NCI-H146 treated with DMSO at 0.1 percent for 48 hours (cell line): ENCODE results near the gene TAC4.

Source experiments
- DNase-seq: peaks from one replicate; lab custom pipeline; 2025; ENCODE audit not compliant: unreplicated experiment; lab: John Stamatoyannopoulos, UW

The TAC4 gene

DNA sequence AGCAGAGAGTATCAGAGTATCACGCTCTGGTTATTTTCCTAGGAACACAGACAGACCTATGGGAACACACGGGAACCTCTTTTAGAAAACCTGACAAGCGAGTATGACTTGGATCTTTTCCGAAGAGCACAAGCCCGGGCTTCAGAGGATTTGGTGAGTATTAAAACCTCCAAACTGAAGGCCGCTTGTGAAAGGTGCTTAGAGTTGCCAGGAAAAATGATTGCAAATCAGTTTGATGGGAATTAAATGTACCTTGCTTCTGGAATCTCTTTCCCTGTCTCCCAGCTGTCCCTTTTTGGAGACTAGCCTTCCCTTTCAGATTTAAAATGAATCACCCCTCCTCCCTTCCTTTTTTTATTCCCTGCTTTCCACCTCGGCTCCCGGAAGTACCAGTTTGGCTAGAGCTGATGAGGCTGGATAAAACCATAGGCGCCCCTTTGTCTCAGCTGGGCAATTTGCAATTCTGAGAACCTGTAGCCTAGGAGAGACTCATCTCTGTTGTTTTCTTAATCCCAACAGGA lies 32.0 kb downstream of the TAC4 start:
- DNase-seq: no peak

DNA sequence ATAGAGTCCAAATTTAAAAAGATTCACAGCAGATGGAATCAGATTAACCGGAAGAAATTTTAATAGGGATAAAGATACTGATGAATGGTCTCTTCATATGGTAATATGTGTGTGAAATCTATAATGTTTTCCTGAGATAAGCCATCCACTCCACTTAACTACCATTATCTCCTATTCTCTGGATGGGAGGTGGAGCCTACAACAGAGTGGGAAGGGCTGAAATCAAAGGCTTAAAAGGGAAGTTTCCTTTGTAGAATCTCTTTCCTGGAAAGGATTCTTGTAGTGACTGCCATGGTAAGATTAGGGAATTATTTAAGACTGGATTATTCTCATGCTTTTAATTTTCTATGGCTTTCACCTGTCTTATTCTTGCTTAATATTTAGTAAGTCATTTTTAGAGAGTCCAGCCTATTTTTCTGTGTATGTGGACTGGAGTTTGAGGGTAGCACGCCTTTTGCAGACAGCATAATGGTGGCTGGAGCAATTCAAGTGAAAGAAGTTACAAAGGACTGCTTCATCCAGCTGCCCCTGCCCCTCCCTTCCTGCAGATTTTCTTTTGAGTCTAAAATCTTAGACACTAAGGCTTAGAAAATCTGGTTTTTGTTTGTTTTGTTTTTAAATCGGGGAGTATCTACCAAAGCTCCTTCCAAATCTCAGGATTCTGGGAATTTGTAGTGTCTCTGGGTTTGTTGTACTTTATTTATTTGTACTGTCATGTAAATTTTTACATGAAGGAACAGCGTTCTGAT lies 32.9 kb downstream of the TAC4 start:
- DNase-seq: no peak

DNA sequence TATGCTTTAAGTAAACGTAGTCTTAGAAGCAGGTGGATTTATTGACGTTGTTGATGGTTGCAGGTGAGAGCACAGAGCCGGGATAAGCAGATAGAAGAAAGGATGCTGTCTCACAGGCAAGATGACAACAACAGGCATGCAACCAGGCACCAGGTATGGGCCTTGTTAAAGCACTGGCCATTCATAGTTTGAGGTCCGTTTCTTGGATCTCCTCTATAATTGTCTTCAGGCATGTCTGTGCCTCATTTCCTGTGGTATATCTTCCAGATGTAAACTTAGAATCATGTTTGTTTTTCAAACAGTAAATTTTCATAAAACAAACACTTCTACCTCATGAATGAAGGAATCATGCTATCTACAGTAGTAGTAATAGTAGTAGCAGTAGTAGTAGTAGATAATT lies 38.8 kb downstream of the TAC4 start:
- no peak for DNase-seq

DNA sequence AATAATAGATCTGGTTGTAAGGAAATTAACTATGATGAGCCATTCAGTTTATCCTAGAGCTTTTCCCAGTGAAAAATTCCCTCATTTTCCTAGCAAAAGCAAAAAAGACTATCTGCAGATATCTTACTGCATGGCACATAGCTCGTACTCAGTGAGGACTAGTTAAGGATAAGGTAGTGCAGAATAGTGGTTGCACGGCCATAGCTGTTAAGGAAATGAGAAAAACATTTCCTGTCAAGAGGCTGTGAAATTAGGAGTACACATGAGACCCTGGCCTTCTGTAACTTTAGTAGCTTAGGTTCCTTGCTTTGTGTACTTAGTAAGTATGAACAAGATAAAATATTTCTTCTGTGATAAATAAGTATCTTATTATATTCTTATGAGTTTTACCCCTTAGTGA lies 49.1 kb downstream of the TAC4 start:
- DNase-seq: no peak

DNA sequence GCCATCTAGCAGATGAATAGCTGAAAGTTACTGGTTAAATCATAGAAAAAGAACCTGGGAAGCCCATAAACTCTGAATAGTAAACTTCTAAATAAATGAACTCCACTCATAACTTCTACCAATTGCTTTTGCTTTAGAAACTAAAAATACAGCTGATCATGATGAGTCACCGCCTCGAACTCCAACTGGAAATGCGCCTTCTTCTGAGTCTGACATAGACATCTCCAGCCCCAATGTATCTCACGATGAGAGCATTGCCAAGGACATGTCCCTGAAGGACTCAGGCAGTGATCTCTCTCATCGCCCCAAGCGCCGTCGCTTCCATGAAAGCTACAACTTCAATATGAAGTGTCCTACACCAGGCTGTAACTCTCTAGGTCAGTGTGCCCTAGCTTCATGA lies 49.7 kb downstream of the TAC4 start:
- no peak for DNase-seq

DNA sequence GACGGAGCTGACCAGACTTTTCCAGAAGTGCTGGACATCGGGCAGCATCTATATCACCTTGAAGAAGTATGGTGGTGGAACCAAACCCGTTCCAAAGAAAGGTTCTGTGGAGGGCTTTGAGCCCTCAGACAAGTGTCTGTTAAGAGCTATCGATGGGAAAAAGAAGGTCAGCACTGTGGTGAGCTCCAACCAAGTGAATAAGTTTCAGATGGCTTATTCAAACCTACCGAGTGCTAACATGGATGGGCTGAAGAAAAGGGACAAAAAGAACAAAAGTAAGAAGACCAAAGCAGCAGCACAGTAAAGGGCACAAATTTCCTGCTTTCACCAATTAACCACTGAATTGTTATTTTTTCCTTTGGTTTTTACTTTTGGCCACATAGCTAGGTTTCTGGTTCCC lies 52.5 kb downstream of the TAC4 start:
- DNase-seq: no peak

DNA sequence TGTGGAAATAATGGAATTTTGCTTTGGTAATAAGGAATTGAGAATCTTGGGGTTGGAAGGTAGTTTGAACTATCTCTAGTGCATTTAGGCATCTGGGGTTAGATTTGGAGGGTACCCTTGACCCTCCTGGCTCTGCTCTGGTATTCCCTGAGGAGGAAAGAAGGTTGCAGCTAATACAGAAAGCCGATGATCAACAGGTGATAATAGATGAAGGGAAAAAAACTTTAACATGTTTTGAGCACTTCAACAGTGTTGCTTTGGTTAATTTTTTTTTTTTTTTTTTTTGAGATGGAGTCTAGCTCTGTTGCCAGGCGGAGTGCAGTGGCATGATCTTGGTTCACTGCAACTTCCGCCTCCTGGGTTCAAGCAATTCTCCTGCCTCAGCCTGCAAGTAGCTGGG lies 54.6 kb downstream of the TAC4 start:
- DNase-seq: no peak

DNA sequence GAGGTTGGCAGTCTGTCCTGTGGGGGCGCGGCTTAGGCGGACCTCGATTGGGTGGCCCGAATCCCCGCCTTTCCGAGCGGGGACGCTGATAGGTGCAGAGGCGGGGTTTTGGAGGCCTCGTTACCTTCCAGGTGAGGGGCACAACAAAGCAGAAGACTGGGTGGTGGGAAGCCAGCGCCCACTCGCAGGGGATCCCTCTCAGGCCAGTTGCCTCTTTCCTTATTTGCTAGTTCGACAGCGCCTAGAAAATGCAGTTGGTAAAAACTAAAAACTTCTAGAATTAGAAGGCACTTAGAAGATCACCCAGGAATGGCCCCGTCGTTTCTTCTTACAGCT lies 58.7 kb downstream of the TAC4 start:
- no peak for DNase-seq

DNA sequence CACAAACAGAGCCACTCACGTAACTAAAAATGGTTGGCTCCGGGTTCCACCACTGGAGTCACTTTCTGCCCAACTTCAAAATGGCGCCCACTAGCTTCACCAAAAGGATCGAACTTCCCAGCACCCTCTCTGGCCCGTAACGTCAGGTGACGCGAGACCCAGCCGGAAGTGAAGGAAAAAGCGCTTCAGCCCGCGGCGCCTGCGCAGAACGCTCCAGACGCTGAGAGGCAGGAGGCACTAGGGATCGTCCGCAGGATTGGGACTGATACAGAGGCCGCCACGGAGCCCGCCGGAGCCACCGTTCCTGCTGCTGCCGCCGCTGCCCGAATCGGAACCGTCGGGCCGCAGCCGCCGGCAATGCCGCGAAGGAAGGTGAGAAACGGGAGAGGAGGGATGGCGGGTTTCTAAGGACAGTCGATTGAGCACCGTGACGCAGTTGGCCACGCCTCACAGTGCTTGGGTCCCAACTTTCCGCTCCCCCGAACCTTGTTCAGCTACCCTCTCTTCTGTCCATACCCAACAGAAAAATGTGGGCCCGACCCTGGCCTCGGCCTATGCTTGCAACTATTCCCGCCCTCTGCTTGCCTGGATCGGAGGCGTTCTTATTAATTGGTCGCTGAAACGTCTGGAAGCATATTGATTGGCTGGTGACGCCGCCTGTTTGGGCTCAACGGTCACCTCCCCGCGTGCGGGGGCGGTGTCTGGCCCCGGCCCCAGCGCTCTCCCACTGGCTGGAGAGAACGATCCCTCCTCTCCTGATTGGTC lies 59.2 kb downstream of the TAC4 start, which contains the start of gene KAT7:
Gene KAT7 (plus strand): TSS at position 204 of the 765 bp plus-strand sequence. CDS start 154 bp downstream, at position 358.
- peak; percentile 98 for DNase-seq
